HEK293T (cell line): ENCODE data around the gene HDAC6.

Experiments
- CTCF ChIA-PET: fragments of 350-600 bp; formaldehyde crosslinking; extraction: SDS; loops from one replicate; lab custom pipeline; 2021; ENCODE audit warnings: antibody characterized with exemption, inconsistent platforms; lab: Yijun Ruan, JAX
- POLR2A ChIA-PET: fragments of 350-600 bp; formaldehyde crosslinking; extraction: SDS; loops from one replicate; lab custom pipeline; 2020; ENCODE audit warnings: antibody characterized with exemption, inconsistent platforms; lab: Yijun Ruan, JAX
- DNase-seq: peaks from one replicate; pipeline ENCODE4 v3.0.0; 2012; ENCODE audit warnings: mixed read lengths; ENCODE audit errors: extremely low spot score
- ARNT ChIP-seq: fragments of 450-650 bp; IDR thresholded peaks from 2 replicates; pipeline ENCODE4 v1.6.1; 2017; ENCODE audit warnings: mild to moderate bottlenecking
- BHLHE40 ChIP-seq: fragments of 450-650 bp; IDR thresholded peaks from 2 replicates; pipeline ENCODE4 v1.6.1; 2016; ENCODE audit warnings: mild to moderate bottlenecking, moderate library complexity, borderline replicate concordance
- CTBP1 ChIP-seq: fragments of 450-650 bp; IDR thresholded peaks from 2 replicates; pipeline ENCODE4 v1.6.1; 2016; ENCODE audit warnings: borderline replicate concordance
- ELF4 ChIP-seq: fragments of 450-650 bp; IDR thresholded peaks from 2 replicates; pipeline ENCODE4 v1.6.1; 2017; ENCODE audit warnings: antibody characterized with exemption
- FOXA1 ChIP-seq: fragments of 450-650 bp; IDR thresholded peaks from 2 replicates; pipeline ENCODE4 v1.6.1; 2016; ENCODE audit warnings: mild to moderate bottlenecking
- FOXK2 ChIP-seq: fragments of 450-650 bp; IDR thresholded peaks from 2 replicates; pipeline ENCODE4 v1.6.1; 2016; ENCODE audit warnings: mild to moderate bottlenecking
- FOXM1 ChIP-seq: fragments of 450-650 bp; IDR thresholded peaks from 2 replicates; pipeline ENCODE4 v1.6.1; 2017; ENCODE audit warnings: mild to moderate bottlenecking, borderline replicate concordance
- HDGF ChIP-seq: fragments of 450-650 bp; IDR thresholded peaks from 2 replicates; pipeline ENCODE4 v1.6.1; 2017; ENCODE audit warnings: antibody characterized with exemption, borderline replicate concordance
- L3MBTL2 ChIP-seq: fragments of 450-650 bp; conservative IDR thresholded peaks from 2 replicates; pipeline ENCODE4 v1.6.1; 2016; ENCODE audit warnings: mild to moderate bottlenecking
- LEF1 ChIP-seq: fragments of 450-650 bp; IDR thresholded peaks from 2 replicates; pipeline ENCODE4 v1.6.1; 2017; ENCODE audit warnings: mild to moderate bottlenecking, borderline replicate concordance
- NFRKB ChIP-seq: fragments of 450-650 bp; IDR thresholded peaks from 2 replicates; pipeline ENCODE4 v1.6.1; 2016; ENCODE audit warnings: mild to moderate bottlenecking, moderate library complexity
- PKNOX1 ChIP-seq: fragments of 450-650 bp; IDR thresholded peaks from 2 replicates; pipeline ENCODE4 v1.6.1; 2016
- SP1 ChIP-seq: fragments of 450-650 bp; IDR thresholded peaks from 2 replicates; pipeline ENCODE4 v1.6.1; 2017
- SUZ12 ChIP-seq: fragments of 450-650 bp; IDR thresholded peaks from 2 replicates; pipeline ENCODE4 v1.6.1; 2016; ENCODE audit warnings: mild to moderate bottlenecking
- TARDBP ChIP-seq: fragments of 450-650 bp; IDR thresholded peaks from 2 replicates; pipeline ENCODE4 v1.6.1; 2016
- ZNF384 ChIP-seq: fragments of 450-650 bp; IDR thresholded peaks from 2 replicates; pipeline ENCODE4 v1.6.1; 2016

The HDAC6 gene

DNA sequence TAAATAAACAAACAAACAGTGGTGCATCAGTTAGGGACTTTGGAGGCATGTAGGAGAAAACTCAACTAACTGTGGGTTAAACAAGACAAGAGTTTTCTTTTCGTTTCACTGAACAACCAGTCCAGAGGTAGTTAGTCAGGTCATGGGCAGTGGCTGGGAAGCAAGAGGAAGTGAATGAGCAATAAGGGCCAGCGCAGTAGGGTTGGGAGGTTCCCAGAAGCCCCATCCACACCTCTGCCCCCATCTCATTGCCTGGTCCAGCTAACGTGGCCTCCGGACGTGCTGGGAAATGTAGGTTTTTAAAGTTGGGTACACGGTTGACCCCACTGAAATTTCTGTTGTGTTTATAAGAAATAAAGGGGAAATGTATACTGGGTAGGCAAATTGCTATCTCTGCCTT lies 31.6 kb upstream of the HDAC6 start:
- POLR2A ChIA-PET = no interaction called here
- CTCF ChIA-PET = no interaction called here
- no peak for DNase-seq

DNA sequence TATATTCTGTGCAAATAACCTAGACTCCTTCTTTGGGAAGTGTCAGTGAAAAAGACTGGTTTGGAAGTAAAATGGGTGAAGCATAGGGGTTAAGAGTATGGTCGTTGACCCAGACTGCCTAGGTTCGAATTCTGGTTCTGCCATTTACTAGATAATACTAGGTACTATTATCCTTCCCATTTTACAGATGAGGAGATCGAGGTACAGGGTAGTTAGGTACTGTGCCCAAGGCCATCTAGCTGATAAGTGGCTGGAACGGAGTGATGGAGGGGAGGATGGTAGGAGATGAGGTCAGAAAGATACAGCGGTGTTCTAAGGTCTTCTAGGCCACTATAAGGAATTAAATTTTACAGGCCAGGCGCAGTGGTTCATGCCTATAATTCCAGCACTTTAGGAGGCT lies 29.3 kb upstream of the HDAC6 start:
- ChIA-PET CTCF (no interaction called here), POLR2A (no interaction called here)
- TF ChIP-seq FOXA1 = no peak
- TF ChIP-seq ARNT = no peak
- TF ChIP-seq LEF1 = no peak
- DNase-seq = no peak

More for the DNA sequence above, 31.6 kb upstream of the HDAC6 start:
- TF ChIP-seq HDGF (no peak), PKNOX1 (no peak), SP1 (no peak), L3MBTL2 (no peak), SUZ12 (no peak), BHLHE40 (no peak), LEF1 (no peak), TARDBP (no peak), NFRKB (no peak), ELF4 (no peak), ZNF384 (no peak), CTBP1 (no peak), FOXM1 (no peak), ARNT (no peak)

DNA sequence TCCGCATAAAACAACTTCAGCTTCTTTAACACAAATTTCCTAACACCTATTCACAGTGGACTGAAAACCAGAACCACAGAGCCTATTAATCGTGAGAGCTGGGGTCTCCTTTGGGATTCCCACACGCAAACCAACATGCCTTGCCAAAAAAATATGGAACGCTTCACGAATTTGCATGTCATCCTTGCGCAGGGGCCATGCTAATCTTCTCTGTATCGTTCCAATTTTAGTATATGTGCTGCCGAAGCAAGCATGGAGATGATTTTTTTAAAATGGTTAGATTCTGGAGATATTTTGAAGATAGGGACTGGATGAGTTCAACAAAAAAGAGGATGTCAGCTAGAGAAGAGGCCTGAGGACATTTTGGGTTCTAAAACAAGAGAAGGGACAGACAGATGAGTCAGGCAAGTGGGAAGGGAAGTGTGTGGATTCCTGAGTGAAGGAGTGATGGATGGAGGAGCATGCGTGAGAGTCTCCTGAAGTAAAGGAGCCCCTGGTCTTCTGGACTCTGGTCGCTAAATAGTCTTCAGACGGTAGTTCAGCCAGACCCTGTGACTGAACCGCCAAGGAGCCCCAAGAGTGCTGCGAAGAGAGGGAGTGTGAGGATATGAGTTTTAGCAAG lies 24.9 kb upstream of the HDAC6 start:
- no peak for TF ChIP-seq BHLHE40
- DNase-seq = no peak
- CTCF ChIA-PET = no interaction called here
- POLR2A ChIA-PET = no interaction called here

- POLR2A ChIA-PET = no interaction called here
These were observed 22.5 kb upstream of the HDAC6 start for GRCh38 chrX:48779399-48779798.

GRCh38 chrX:48781705-48782104 lies 20.2 kb upstream of the HDAC6 start:
- ChIA-PET CTCF (no interaction called here), POLR2A (no interaction called here)
- TF ChIP-seq PKNOX1 = no peak
- TF ChIP-seq ZNF384 = no peak
- TF ChIP-seq LEF1 = no peak
- TF ChIP-seq L3MBTL2 = no peak
- TF ChIP-seq TARDBP = no peak
- no peak for DNase-seq

More at GRCh38 chrX:48779399-48779798, 22.5 kb upstream of the HDAC6 start:
- DNase-seq = no peak
- no peak for TF ChIP-seq SP1
- TF ChIP-seq CTBP1 = no peak
- no peak for TF ChIP-seq FOXK2
- TF ChIP-seq L3MBTL2 = no peak
- TF ChIP-seq BHLHE40 = no peak
- no peak for TF ChIP-seq FOXA1
- no peak for TF ChIP-seq ELF4
- TF ChIP-seq LEF1 = no peak
- CTCF ChIA-PET = no interaction called here

DNA sequence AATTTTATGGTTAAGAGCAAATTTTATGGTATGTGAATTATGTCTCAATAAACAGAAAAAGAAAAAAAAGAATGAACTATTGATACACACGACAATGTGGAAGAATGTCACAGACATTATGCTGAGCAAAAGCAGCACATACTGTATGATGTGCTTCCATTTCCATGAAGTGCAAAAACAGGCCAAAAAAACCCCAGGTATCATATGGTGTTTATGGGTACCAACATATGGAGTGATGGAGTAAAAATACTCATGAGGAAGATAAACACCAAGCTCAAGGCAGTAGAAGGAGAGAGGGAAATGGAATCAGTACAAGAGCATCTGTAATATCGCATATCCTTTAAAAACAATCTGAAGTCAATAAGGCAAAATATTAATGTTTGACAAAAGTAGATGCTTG lies 19.7 kb upstream of the HDAC6 start:
- DNase-seq = no peak
- ChIA-PET CTCF (no interaction called here), POLR2A (no interaction called here)
- TF ChIP-seq ELF4 = no peak
- no peak for TF ChIP-seq L3MBTL2
- no peak for TF ChIP-seq BHLHE40
- no peak for TF ChIP-seq ARNT
- TF ChIP-seq FOXK2 = no peak
- no peak for TF ChIP-seq TARDBP
- no peak for TF ChIP-seq CTBP1
- no peak for TF ChIP-seq ZNF384
- no peak for TF ChIP-seq NFRKB
- no peak for TF ChIP-seq LEF1
- TF ChIP-seq SUZ12 = no peak
- no peak for TF ChIP-seq PKNOX1
- TF ChIP-seq HDGF = no peak
- no peak for TF ChIP-seq FOXA1
- no peak for TF ChIP-seq FOXM1
- TF ChIP-seq SP1 = no peak

DNA sequence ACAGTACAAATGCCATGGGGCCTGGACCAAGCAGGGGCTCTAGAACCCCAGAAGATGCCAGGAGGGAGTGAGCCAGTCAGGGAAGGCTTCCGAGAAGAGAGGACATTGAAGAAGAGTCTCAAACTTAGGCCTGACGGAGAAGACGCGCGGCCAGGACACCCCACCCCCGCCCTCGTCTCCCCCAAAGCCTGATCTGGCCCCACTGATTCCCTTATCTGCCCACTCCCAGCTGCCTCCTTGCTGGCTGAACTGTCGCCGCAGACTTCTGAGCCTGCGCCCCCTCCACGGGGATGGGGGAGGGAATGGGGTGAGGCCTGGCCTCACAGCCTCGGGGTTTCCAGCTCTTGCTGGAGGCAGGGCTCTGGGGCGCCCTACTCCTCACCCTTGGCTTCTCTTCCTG lies 19.1 kb upstream of the HDAC6 start:
- POLR2A ChIA-PET = no interaction called here
- TF ChIP-seq PKNOX1 = no peak
- no peak for TF ChIP-seq L3MBTL2
- no peak for TF ChIP-seq FOXA1
- no peak for TF ChIP-seq CTBP1
- TF ChIP-seq ELF4 = no peak
- no peak for TF ChIP-seq SP1
- TF ChIP-seq TARDBP = no peak
- TF ChIP-seq ARNT = no peak
- no peak for TF ChIP-seq ZNF384
- no peak for DNase-seq
- CTCF ChIA-PET = no interaction called here
